Activated naive CD8-positive, alpha-beta T cell treated with anti-CD3 and anti-CD28 coated beads, Interleukin-2, amount 10 ng/mL, durations not matched to agents 7 days and 5 days (primary cell): ENCODE data around the gene GSTT2B. TPM values are rescaled to one million over a fixed set of nuclear protein-coding genes. Genes with fewer than 3 reads are reported as not detected.
A peak's percentile ranks its signal among the peaks of the same experiment; 100 is the strongest.
"Not testable (repeated sequence)": the region's sequence is repeated elsewhere in the genome, so short reads cannot be mapped to it uniquely, and the experiment has no call there.

Experiments used
- ATAC-seq: fragments of 150-1000 bp; cut with Tn5 transposase; one replicate; pipeline ENCODE4 v1.10.0; 2021; ENCODE audit warnings: low read depth, moderate library complexity
- POLR2A ChIA-PET: fragments of 350-600 bp; sonication (Branson Sonifier 250); formaldehyde crosslinking; loops from one replicate; lab custom pipeline; 2021; ENCODE audit warnings: antibody characterized with exemption; lab: Charles Lee
- DNase-seq: peaks from one replicate; pipeline ENCODE4 v3.0.0; 2021
- H3K27ac Mint-ChIP-seq: one replicate; pipeline ENCODE4 v1.8.0; 2022; ENCODE audit warnings: mild to moderate bottlenecking, mixed read lengths
- H3K27me3 Mint-ChIP-seq: one replicate; pipeline ENCODE4 v1.8.0; 2022; ENCODE audit warnings: mild to moderate bottlenecking, moderate library complexity, mixed read lengths
- H3K36me3 Mint-ChIP-seq: one replicate; pipeline ENCODE4 v1.8.0; 2021; ENCODE audit warnings: mild to moderate bottlenecking, mixed read lengths
- H3K4me1 Mint-ChIP-seq: one replicate; pipeline ENCODE4 v1.8.0; 2021; ENCODE audit warnings: mixed read lengths
- H3K4me3 Mint-ChIP-seq: one replicate; pipeline ENCODE4 v1.8.0; 2022; ENCODE audit warnings: mild to moderate bottlenecking, moderate library complexity, mixed read lengths
- H3K9me3 Mint-ChIP-seq: one replicate; pipeline ENCODE4 v1.8.0; 2021; ENCODE audit warnings: mixed read lengths
- total RNA-seq, 2 experiments: library from RNA; stranded (reverse); gene quantifications; one replicate each; pipeline ENCODE4 v1.2.3, GENCODE V29; 2021

Gene GSTT2B
- not detected for total RNA-seq

DNA sequence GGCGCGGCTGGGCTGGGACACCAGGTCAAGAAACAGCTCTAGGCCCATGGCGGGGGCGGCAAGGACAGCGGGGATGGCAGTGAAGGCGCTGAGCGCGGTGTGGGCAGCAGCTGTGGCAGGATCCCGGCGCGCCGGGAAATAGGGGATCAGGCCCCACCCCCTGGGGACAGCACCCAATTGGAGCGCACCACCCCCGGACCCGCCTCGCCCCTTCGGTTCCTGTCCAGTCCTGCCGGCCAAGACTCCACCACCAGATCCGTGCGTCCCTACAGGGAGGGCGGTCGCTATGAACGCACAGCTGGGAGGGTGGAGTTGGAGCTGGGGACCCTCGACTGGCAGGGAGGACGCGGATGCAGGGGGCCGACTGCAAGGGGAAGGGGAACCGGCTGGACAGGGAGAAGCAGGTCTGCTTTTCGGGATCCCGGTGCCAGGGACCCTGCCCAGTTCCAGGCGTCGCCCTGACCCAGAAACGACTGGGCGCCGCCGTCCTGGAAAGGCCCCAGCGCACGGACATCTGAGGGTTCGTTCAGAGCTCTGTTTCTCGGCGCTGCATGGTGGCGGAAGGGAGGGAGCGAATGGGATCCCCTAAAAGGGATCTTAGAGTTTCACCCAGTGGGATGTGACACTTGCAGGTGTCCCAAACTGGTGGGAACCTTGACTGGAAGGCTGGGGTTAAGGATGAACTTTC, at the start of gene GSTT2B:
TSS of gene GSTT2B (minus strand) at position 112 of the 688 bp plus-strand sequence. CDS start at position 48, 64 bp downstream.
- H3K36me3 Mint-ChIP-seq, ATAC-seq: not testable (repeated sequence)

DNA sequence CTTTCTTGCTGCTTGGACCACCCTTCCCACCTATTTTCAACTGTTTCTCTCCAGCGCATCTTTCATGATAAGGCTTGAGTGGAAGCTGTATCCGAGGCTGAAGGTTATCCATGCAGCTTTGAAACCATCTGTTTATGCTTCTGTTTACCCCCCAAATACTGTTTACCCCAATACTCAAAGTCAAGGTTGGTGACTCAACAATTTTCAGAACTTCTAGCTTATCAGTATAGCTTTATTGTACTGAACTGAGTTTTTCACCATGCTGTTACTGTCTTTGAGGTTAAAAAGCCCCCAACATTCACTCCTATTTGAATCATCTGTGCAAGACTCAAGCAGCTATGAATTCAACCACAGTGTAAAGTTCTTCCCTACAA, 49.0 kb upstream of the GSTT2B start:
- peaks cover 3% of the 10 kb centered on the region for H3K9me3 Mint-ChIP-seq
- H3K27ac Mint-ChIP-seq, result peak overlapping the region; percentile 66
- peak overlapping the region; percentile 43 for H3K4me3 Mint-ChIP-seq
- peaks cover 30% of the 10 kb centered on the region for H3K4me1 Mint-ChIP-seq
- ATAC-seq (no peak), DNase-seq (no peak)
- H3K27me3 Mint-ChIP-seq, result no peaks in the 10 kb centered on the region
- peaks cover 9% of the 10 kb centered on the region for H3K36me3 Mint-ChIP-seq
- POLR2A ChIA-PET, result interaction anchor here (1.4 to 5.7 kb wide), 3 partner anchors 8 to 147 kb away, joined by 4 to 36 read pairs (median 4); no protein-coding TSS in a partner anchor

More for the DNA sequence above, at the start of gene GSTT2B:
- H3K9me3 Mint-ChIP-seq, H3K4me1 Mint-ChIP-seq, H3K4me3 Mint-ChIP-seq, DNase-seq, H3K27ac Mint-ChIP-seq, H3K27me3 Mint-ChIP-seq, POLR2A ChIA-PET: not testable (repeated sequence)

DNA sequence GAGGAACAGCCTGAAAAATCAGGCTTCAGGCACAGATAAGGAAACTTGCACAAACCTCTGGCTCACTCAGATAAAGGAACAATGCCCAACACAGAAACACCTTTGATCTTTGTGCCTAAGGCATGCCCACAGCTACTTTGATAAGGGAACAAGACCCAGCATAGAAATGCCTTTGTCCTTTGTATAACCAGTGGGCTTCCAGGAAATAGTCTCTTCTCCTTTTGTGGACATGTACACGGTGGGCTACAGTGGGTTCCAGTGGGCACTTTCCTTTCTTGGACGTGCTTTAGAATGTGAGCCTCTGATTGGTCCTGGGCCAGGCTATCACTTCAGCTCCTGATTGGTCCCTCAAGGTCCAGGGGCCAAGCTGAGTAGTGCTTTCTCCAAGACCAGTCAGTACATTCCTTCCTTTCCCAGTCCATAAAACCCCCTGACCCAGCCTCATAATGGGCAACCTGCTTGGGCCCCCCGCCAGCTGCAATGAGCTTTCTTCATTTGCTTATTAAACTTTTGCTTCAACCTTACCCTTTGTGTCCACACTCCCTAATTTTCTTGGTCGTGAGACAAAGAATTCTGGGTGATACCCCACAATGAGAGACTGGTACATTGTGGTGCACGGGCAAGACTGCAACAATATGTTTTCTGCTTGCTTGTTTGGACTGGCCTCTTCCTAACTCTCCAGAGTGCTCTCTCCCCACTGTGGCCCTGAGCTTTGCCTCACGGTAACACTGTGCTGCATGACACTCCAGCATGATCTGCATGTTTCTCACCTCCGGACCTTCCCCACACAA, 48.4 kb upstream of the GSTT2B start:
- peaks cover 26% of the 10 kb centered on the region for H3K4me1 Mint-ChIP-seq
- no peak for DNase-seq
- H3K9me3 Mint-ChIP-seq, result peaks cover 3% of the 10 kb centered on the region
- H3K27ac Mint-ChIP-seq, result peak overlapping the region; percentile 66
- H3K4me3 Mint-ChIP-seq, result no peak overlapping the region
- peaks cover 6% of the 10 kb centered on the region for H3K36me3 Mint-ChIP-seq
- POLR2A ChIA-PET, result interaction anchor here (5.7 kb wide), 1 partner anchor 147 kb away, joined by 36 read pairs; no protein-coding TSS in a partner anchor
- no peaks in the 10 kb centered on the region for H3K27me3 Mint-ChIP-seq
- no peak for ATAC-seq

DNA sequence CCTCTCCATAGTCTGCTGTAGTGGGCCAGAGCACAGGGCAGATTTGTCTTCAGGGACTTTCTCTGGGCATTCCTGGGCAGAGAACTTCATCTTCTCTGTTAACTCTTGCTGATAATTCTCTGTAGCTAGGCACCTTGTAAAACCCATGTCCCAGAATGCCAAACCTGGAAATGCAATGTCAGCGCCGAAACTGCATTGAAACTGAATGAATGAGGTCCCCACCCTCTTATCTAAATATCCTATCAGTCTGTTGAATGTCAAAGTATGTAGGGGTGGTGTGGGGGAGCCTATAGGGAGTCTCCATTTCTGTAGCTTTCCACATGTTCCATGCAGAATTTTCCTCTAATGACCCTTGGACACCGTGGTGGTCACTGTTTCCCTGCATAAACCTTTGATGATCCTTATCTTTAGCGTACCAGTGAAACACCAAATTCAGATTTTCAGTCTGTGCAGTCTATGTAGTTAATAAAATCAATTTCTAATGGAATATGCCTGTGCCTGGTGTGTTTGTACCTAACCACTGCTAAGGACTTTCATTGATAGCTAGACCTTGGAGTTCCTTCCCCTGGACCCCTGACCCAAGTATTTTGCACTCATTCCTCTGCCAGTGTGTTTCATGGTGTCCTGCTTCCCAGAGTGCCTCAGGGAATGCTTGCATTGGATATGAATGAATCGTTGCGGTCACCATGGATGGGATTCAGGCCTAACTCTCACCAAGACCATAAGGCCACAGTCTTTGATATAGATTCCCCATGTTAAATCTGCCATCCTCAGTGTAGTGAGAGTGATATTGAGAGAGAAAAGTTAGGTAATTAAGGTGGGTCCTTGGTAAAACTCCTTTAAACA, 47.6 kb upstream of the GSTT2B start:
- POLR2A ChIA-PET, result interaction anchor here (5.7 kb wide), 1 partner anchor 148 kb away, joined by 36 read pairs; no protein-coding TSS in a partner anchor
- Mint-ChIP-seq H3K36me3 (peaks cover 3% of the 10 kb centered on the region), H3K27ac (no peak overlapping the region), H3K27me3 (no peaks in the 10 kb centered on the region), H3K4me1 (peaks cover 22% of the 10 kb centered on the region), H3K9me3 (peaks cover 3% of the 10 kb centered on the region), H3K4me3 (no peak overlapping the region)
- ATAC-seq, result no peak
- no peak for DNase-seq

GRCh38 chr22:24008022-24008283, 47.0 kb upstream of the GSTT2B start:
- no peak overlapping the region for H3K27ac Mint-ChIP-seq
- no peak for ATAC-seq
- peaks cover 19% of the 10 kb centered on the region for H3K4me1 Mint-ChIP-seq
- H3K27me3 Mint-ChIP-seq, result no peaks in the 10 kb centered on the region
- H3K9me3 Mint-ChIP-seq, result peaks cover 3% of the 10 kb centered on the region
- H3K36me3 Mint-ChIP-seq, result peaks cover 2% of the 10 kb centered on the region
- POLR2A ChIA-PET, result interaction anchor here (5.7 kb wide), 1 partner anchor 149 kb away, joined by 36 read pairs; no protein-coding TSS in a partner anchor
- DNase-seq, result no peak
- no peak overlapping the region for H3K4me3 Mint-ChIP-seq

- DNase-seq, result no peak
- no peaks in the 10 kb centered on the region for H3K27me3 Mint-ChIP-seq
- H3K4me1 Mint-ChIP-seq, result peaks cover 18% of the 10 kb centered on the region
- no peak for ATAC-seq
- no peak overlapping the region for H3K4me3 Mint-ChIP-seq
- POLR2A ChIA-PET, result interaction anchor here (5.7 kb wide), 1 partner anchor 149 kb away, joined by 36 read pairs; no protein-coding TSS in a partner anchor
- peaks cover 3% of the 10 kb centered on the region for H3K9me3 Mint-ChIP-seq
- H3K27ac Mint-ChIP-seq, result peak overlapping the region; percentile 3
- H3K36me3 Mint-ChIP-seq, result peaks cover 2% of the 10 kb centered on the region
Measured at GRCh38 chr22:24007253-24008021, 46.4 kb upstream of the GSTT2B start.

DNA sequence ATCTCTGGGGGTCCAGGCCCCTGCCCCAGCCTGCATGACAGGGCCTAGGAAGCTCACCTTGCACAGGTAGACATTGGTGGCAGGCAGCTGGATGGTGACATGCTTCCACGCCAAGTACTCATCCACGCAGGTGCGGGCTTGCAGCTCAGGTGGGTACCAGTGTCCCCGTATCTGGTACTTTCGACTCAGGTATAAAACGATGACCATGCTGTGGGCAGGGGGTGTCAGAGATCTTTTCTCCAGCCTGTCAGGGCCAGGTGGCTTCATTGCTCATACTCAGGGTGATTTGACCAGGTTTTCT, 45.9 kb upstream of the GSTT2B start:
- no peak for ATAC-seq
- Mint-ChIP-seq H3K4me3 (no peak overlapping the region), H3K4me1 (peaks cover 15% of the 10 kb centered on the region), H3K27me3 (no peaks in the 10 kb centered on the region), H3K27ac (no peak overlapping the region), H3K36me3 (peaks cover 2% of the 10 kb centered on the region), H3K9me3 (peaks cover 3% of the 10 kb centered on the region)
- POLR2A ChIA-PET, result no interaction called here
- no peak for DNase-seq

- POLR2A ChIA-PET, result no interaction called here
- Mint-ChIP-seq H3K27ac (no peak overlapping the region), H3K4me1 (peaks cover 15% of the 10 kb centered on the region), H3K4me3 (no peak overlapping the region), H3K36me3 (peaks cover 2% of the 10 kb centered on the region), H3K9me3 (peaks cover 3% of the 10 kb centered on the region), H3K27me3 (no peaks in the 10 kb centered on the region)
- DNase-seq (no peak), ATAC-seq (no peak)
Measured at GRCh38 chr22:24006207-24006913, 45.4 kb upstream of the GSTT2B start.

DNA sequence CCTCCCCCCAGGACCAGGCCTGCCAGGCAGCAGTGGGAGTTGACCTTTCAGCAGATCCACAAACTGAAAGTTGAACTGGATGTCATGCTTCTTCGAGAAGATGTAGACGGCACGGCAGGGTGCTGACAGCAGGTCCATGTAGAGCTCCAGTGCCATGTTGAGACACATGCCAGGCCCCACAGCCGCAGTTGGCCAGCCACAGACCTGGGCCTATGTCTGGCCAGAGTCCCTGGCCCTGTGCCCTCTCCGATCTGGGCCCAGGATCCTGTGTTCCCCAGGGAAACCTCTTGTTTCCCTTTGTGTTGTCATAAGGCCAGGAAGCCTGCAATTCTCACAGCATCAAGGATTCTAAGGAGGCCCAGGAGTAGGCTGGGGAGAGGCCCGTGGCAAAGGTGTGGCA, 44.2 kb upstream of the GSTT2B start, which contains the start of gene GSTT4:
TSS of gene GSTT4 (minus strand) at position 253 of the 400 bp plus-strand sequence. CDS start at position 156, 97 bp downstream.
- Mint-ChIP-seq H3K36me3 (peaks cover 2% of the 10 kb centered on the region), H3K9me3 (peaks cover 3% of the 10 kb centered on the region), H3K4me1 (peaks cover 9% of the 10 kb centered on the region), H3K4me3 (no peak within 1 kb of the TSS), H3K27ac (no peak within 1 kb of the TSS), H3K27me3 (no peaks in the 10 kb centered on the region)
- DNase-seq (no peak), ATAC-seq (no peak)
- POLR2A ChIA-PET, result no interaction called here

- Mint-ChIP-seq H3K27ac (no peak overlapping the region), H3K27me3 (no peaks in the 10 kb centered on the region), H3K4me1 (peaks cover 4% of the 10 kb centered on the region), H3K36me3 (no peaks in the 10 kb centered on the region), H3K9me3 (no peaks in the 10 kb centered on the region), H3K4me3 (no peak overlapping the region)
- ATAC-seq (no peak), DNase-seq (no peak)
- POLR2A ChIA-PET, result no interaction called here
Measured at GRCh38 chr22:24003887-24004286, 42.9 kb upstream of the GSTT2B start.

DNA sequence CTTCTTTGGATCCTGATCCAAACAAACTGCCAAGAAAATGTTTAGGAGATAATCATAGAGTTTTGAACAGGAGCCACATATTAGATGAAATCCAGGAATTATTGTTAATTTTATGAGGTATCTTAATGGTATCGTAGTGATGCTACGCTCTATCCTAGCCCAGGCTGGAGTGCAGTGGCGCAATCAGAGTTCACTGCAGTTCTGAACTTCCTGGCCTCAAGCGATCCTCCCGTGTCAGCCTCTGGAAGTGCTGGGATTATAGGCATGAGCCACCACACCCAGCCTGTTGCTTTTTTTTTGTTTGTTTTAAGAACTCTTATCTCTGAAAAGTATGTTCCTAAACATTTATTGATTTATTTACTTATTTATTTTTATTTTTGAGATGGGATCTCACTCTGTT, 41.9 kb upstream of the GSTT2B start:
- Mint-ChIP-seq H3K27ac (no peak overlapping the region), H3K9me3 (no peaks in the 10 kb centered on the region), H3K4me3 (no peak overlapping the region), H3K27me3 (peaks cover under 1% of the 10 kb centered on the region), H3K4me1 (peaks cover 4% of the 10 kb centered on the region), H3K36me3 (no peaks in the 10 kb centered on the region)
- DNase-seq (no peak), ATAC-seq (no peak)
- POLR2A ChIA-PET, result no interaction called here

- Mint-ChIP-seq H3K27me3 (peaks cover 4% of the 10 kb centered on the region), H3K4me1 (peaks cover 6% of the 10 kb centered on the region), H3K9me3 (no peaks in the 10 kb centered on the region)
Measured at GRCh38 chr22:24002272-24002671, 41.3 kb upstream of the GSTT2B start.

More at GRCh38 chr22:24002272-24002671, 41.3 kb upstream of the GSTT2B start:
- Mint-ChIP-seq H3K27ac (no peak overlapping the region), H3K36me3 (no peaks in the 10 kb centered on the region), H3K4me3 (no peak overlapping the region)
- ATAC-seq, result peak; percentile 11
- POLR2A ChIA-PET, result interaction anchor here (1.2 kb wide), 1 partner anchor 8 kb away, joined by 4 read pairs; the partner anchor contains the start of gene CABIN1
- DNase-seq, result no peak
